CD4-positive, alpha-beta T cell treated with Interleukin-4 for 4 hours (primary cell): Measurements from ENCODE around the gene TMTC2.

Experiments
- DNase-seq: peaks from one replicate; pipeline ENCODE4 v3.0.0-alpha.2; 2020

Gene TMTC2

DNA sequence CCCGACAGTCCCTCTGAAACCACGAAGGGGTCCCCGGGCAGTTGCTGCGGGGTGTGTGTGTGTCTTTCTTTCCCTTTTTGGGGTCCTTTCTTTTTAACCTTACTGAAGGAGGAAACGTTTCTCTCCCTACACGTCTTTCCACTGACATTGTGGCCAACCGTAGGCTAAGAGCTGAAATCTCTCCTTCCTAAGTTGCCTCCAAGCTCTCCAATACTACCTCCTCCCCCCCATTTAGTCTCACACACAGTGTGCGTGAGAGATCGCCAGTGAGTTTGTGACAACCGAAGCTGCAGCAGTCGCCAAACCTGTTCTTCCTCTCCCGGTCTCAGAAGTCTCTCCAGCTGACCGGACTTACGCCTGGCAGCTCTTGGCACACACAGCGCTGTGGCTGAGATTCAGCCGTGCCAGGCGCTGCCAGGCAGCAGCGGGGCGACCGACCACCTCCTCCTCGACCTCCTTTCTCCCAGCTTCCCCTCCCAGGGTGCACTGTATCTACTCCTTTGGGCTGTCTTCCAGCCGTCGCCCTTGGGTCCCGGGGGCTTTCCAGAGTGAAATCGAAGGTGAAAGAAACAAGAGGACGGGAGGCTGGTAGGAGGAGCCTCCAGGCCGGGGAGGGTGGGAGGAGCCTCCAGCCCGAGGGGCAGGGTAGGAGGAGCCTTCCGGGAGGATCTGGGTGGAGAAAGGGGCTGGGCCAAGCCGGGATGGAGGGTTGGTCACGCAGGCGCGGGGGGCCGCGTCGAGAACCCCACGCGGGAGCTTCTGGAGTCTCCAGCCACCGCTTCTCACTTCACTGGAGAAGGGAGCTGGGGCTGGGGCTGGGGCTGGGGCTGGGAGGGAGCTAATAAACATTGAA lies at the start of gene TMTC2:
TSS of gene TMTC2 (plus strand) at position 739 of the 853 bp plus-strand sequence.
- peak; percentile 89 for DNase-seq

GRCh38 chr12:82638324-82638723 lies 48.4 kb upstream of the TMTC2 start:
- DNase-seq = no peak

DNA sequence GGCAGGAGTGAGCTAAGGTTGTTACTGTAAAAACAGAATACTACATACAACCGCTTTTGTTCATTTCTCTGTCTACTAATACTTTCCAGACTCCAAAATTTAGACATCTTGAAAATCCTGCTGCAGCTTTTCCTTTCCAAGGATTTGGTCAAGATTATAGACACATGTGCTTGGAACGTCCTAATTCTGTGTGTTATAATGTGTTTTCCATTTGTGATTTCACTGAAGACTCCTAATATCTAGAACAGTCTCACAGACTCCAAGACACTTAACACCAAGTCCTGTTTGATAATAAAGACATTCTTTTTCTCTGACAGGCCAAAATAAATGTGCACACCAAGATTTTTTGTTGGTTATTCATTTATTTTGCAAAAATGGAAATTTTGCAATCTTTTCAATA lies 41.8 kb upstream of the TMTC2 start:
- DNase-seq = no peak

- no peak for DNase-seq
These were observed 41.3 kb upstream of the TMTC2 start for GRCh38 chr12:82645414-82645813.

DNA sequence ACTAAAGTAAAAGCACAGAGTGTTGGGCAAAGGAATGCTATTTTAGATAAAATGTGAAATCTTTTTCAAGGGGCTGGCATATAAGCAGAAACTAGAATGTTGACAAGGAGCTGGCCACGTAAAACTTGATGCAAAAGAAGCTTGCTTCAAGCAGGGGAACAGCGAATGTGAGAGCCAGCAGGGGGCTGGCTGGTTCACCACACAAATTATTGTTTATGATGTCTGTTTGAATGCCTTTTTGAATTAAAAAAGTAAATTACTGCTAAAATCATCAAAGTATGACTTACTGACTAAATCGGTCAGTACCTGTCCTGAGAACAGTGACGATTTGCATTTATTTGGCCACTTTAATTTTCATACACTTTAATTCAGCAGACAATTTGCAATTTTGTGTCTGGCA lies 38.9 kb upstream of the TMTC2 start:
- DNase-seq = no peak

DNA sequence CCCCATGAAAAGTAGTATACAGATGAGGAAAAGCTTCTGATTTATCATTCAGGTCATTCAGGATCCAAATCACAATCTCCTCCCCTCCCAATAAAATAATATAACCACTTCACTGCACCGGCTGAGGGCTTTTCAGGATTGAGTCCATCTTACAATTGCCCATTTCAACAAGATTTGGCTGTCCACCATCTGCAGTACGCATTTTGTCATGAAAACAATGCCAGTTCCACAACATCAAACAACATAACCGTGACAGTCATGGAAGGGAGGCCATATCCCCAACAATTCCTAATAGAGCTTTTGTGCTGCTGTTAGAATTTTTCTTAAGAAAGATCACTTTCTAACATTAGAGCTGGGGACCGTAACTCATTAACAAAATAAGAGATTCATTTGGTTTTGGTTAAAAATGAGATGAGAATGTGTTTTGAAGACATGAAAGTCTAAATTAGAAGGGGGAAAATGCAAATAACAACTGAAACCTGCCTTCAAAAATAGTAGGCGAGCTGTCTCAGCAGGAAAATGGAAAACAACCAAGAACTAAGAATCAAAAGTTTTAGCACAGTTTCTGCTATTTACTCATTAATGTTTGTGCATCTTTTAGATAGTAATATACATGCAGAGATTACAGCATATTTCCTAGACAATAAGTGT lies 38.3 kb upstream of the TMTC2 start:
- DNase-seq = no peak

- peak; percentile 29 for DNase-seq
These were observed 35.9 kb upstream of the TMTC2 start for GRCh38 chr12:82650627-82651337.

DNA sequence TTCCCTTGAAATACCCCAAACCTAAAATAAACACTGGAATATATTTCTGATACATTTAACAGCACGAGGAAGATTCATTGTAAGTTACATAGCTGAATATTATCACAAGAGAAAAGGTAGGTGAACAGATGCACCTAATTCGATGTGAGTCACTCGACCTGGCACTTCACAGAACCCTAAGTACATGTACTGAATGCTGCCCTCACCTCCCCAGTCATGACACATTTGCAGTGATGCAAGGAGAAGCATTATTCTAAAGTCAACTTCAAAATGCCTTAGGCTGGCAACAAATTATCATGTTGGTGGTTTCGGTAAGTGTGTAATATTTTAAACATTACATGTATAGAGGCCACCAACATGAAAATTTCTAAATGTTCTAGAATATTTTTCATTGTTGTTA lies 35.2 kb upstream of the TMTC2 start:
- no peak for DNase-seq

GRCh38 chr12:82652071-82652470 lies 34.6 kb upstream of the TMTC2 start:
- no peak for DNase-seq

DNA sequence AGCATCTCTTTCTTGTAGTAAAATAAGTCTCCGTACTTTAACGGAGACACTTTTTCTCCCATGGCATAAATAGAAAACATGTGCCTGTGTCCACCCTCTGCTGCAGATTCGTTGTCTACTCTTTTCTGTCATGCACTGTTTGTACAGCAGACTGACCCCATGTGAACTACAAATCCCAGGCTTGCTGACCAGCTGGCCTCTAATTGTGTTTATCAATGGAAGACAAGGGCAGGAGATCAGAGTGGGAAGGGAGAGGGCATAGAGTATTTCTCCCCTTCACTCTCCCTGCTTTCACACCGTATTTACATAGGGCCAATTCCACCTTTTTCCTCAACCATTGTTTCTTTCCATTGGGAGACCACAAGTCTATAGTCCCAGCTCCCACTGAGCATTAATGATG lies 31.0 kb upstream of the TMTC2 start:
- no peak for DNase-seq

GRCh38 chr12:82659343-82660207 lies 27.1 kb upstream of the TMTC2 start:
- DNase-seq = no peak

DNA sequence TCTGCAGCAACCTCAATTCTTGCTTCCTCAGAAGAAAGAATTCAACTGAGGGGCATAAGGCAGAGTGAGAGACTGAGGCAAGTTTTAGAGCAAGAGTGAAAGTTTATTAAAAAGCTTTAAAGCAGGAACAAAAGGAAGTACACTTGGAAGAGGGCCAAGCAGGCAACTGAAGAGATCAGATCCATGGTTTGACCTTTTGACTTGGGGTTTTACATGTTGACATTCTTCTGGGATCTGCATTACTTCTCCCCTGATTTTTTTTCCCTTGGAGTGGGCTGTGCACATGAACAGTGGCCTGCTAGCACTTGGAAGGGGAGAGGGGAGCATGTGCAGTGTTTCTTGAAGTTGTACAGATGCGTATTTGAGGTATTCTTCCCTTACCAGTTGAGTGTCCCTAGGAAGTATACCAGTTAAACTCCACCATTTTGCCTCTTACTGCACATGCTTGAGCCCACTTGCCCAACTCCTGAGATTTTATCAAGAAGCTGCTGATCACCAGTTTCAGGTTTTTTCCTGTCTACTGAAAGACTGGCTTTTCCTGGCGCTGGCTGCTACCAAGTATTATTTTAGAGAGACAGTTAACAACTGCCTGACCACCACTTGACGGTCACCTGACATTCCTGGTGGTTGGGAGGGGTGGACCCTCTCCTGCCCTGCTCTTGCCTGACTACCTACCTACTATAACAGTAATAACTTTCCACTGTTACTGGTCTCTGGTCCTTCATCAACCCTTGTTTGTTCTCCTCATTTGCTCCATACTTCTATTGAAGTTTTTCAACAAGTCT lies 26.0 kb upstream of the TMTC2 start:
- no peak for DNase-seq

DNA sequence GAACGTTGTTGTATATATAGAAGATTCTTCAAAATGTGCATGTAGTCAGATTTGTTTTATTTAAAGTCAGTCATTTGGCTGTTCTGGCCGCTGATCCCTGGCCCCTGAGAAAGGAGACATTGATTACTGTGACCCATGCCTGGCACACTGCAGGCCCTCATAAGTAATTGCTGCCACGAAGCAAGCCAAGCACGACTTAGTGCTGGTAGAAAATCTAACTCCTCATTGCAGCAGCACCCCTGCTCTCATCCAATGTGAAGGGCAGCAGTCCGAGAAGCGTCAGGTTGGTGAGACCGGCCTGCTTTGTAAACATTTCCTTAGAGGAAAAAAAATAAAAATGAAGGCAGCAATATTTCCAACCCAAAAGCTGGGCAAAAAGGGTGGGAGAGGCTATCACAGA lies 22.8 kb upstream of the TMTC2 start:
- DNase-seq = no peak

DNA sequence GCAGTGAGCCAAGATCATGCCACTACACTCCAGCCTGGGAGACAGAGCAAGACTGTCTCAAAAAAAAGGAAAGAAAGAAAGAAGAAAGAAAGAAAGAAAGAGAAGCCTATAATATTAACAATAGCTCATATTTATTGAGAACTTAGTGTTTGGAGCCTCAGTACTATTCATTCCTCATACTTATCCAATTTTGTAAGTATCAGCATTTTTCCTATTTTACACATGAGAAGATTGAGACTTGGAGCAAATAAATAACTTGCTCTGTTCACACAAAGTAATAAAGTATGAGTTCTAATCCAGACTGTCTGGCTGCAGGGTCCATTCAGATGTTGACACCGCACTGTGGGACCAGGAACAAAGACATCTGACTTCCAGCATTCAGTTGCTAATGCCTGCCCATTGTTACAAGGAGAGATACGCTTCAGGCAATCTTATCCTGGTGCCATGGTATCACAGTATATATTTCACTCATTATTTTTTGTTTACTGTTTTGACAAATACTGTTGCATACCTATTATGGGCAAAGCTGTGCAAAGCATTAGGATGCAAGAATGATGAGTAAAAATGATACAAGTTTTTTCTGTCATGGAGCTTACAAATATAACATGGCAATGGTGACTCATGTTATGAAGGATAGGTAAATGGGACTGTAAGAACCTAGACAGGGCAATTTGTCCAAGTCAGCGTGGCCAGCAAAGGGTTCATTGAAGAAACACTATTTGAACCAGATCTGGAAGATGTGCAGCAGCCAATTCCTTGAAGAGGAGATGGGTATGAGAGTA lies 21.4 kb upstream of the TMTC2 start:
- no peak for DNase-seq

DNA sequence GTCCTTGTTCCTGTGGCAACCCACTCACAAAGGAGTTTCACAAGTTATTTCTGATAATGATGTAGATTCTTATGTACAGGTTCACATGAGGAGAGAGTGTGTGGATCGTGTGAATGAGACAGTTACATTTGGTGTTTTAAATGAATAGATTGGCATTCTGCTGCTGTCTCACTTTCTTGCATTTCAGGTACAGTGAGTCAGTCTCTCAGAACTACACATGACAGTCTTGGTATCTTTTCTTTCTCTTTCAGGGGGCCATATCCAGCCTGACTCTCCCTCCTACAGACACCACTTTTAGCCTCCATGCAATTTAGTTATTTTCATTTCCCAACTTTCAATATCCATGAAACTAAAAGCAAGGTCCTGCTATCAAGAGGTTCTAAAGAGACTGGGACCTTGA lies 19.9 kb upstream of the TMTC2 start:
- no peak for DNase-seq

DNA sequence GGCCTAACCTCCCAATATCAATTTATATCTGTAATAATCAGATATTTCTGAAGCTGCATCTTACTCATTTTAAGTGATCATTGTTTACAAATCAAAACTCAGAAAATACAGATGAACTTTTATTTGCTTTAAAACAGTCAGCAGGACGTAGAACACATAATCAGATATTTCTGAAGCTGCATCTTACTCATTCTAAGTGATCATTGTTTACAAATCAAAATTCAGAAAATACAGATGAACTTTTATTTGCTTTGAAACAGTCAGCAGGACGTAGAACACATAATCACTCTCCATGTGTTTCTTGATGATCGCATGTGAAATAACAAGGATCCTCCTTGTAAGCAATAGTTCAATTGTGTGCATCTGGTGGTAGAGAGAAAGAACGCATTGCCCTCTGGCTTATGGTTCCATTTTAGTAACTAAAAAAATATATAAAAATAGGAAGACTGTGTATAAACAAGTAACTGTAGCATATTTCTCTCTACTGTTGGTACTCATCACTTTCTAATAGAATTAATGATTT lies 15.0 kb upstream of the TMTC2 start:
- DNase-seq = no peak

GRCh38 chr12:82672811-82673495 lies 13.8 kb upstream of the TMTC2 start:
- no peak for DNase-seq

GRCh38 chr12:82673698-82674097 lies 13.0 kb upstream of the TMTC2 start:
- no peak for DNase-seq

GRCh38 chr12:82675246-82675645 lies 11.5 kb upstream of the TMTC2 start:
- no peak for DNase-seq

GRCh38 chr12:82682326-82682725 lies 4.4 kb upstream of the TMTC2 start:
- DNase-seq = no peak
